HCT116 (cell line): Measurements from ENCODE around the gene CASTOR2. TPM values are rescaled to one million over a fixed set of nuclear protein-coding genes. Genes with fewer than 3 reads are reported as not detected.

Experiments
- ATAC-seq: fragments of 200-7000 bp; cut with Tn5 transposase; 2 replicates; pipeline ENCODE4 v1.9.1; 2020; ENCODE audit warnings: mild to moderate bottlenecking, moderate library complexity
- BruUV-seq: library from RNA; stranded (reverse); fragments of 400-500 nt; replicated peaks from 2 replicates; lab custom pipeline; 2021; lab: Mats Ljungman, UMichigan
- CTCF ChIA-PET: fragments of 300-600 bp; sonication (Branson Sonifier 250); formaldehyde crosslinking; loops from one replicate; lab custom pipeline; 2021; ENCODE audit warnings: antibody characterized with exemption; lab: Charles Lee
- POLR2A ChIA-PET: fragments of 300-600, 350-600 bp; sonication (Branson Sonifier 250); formaldehyde crosslinking; loops from one replicate; lab custom pipeline; 2021; ENCODE audit warnings: antibody characterized with exemption; lab: Charles Lee
- RAD21 ChIA-PET, 2 experiments: fragments of 300-600 bp; sonication (Branson Sonifier 250); formaldehyde crosslinking; loops; one replicate each; lab custom pipeline; 2023; ENCODE audit warnings: low total read pairs in 2 of 2; ENCODE audit not compliant: uncharacterized antibody in 2 of 2, unreplicated experiment in 2 of 2, low non-redundant PET in 1 of 2; lab: Charles Lee
- DNase-seq: peaks from one replicate; pipeline ENCODE4 v3.0.0-alpha.2; 2010; ENCODE audit warnings: low read depth, low spot score
- H2AFZ ChIP-seq: fragments of 200-600 bp; shearing (Covaris generic), sonication (generic); 2 replicates; pipeline ENCODE4 v1.6.1; 2017; ENCODE audit warnings: low read depth, mixed run types, mixed read lengths, antibody characterized with exemption, low read length; ENCODE audit not compliant: poor library complexity, severe bottlenecking
- H3K27ac ChIP-seq: 2 replicates; pipeline ENCODE4 v1.5.1; 2012; ENCODE audit warnings: low read depth, low read length
- H3K27me3 ChIP-seq: fragments of 200-600 bp; sonication (generic); 2 replicates; pipeline ENCODE4 v1.6.1; 2016; ENCODE audit warnings: mixed run types, low read length, mixed read lengths; ENCODE audit not compliant: insufficient read depth
- H3K36me3 ChIP-seq, 2 experiments: fragments of 200-500 bp in 1 of 2; fragments of 200-600 bp in 1 of 2; sonication (Bioruptor generic) in 1 of 2; sonication (generic) in 1 of 2; 2 replicates each; pipeline versions ENCODE4 v1.5.1 to v1.6.1; 2014 to 2016; ENCODE audit warnings: low read length in 2 of 2, inconsistent platforms in 1 of 2, mixed read lengths in 1 of 2, mixed run types in 1 of 2; ENCODE audit not compliant: insufficient read depth in 2 of 2, control insufficient read depth in 1 of 2
- H3K4me1 ChIP-seq, 2 experiments: fragments of 200-600 bp in 1 of 2; sonication (generic) in 1 of 2; 2 replicates each; pipeline versions ENCODE4 v1.5.1 to v1.6.1; 2012 to 2017; ENCODE audit warnings: low read length in 2 of 2, inconsistent platforms in 1 of 2, mild to moderate bottlenecking in 1 of 2, mixed read lengths in 1 of 2, mixed run types in 1 of 2, moderate library complexity in 1 of 2; ENCODE audit not compliant: insufficient read depth in 2 of 2, control insufficient read depth in 1 of 2
- H3K4me2 ChIP-seq: fragments of 200-600 bp; sonication (generic); 2 replicates; pipeline ENCODE4 v1.6.1; 2017; ENCODE audit warnings: mixed run types, low read length, mixed read lengths
- H3K4me3 ChIP-seq, 2 experiments: fragments of 200-600 bp in 1 of 2; sonication (generic) in 1 of 2; replicated peaks in 1 of 2; 2 replicates each; pipeline ENCODE4 v1.5.1; 2011 to 2016; ENCODE audit warnings: low read length in 2 of 2, control low read depth in 1 of 2, low read depth in 1 of 2, mild to moderate bottlenecking in 1 of 2, mixed read lengths in 1 of 2, mixed run types in 1 of 2
- H3K79me2 ChIP-seq: fragments of 200-600 bp; sonication (generic); 2 replicates; pipeline ENCODE4 v1.6.1; 2017; ENCODE audit warnings: mild to moderate bottlenecking, mixed run types, low read length, moderate library complexity, mixed read lengths; ENCODE audit not compliant: insufficient read depth
- H3K9ac ChIP-seq: fragments of 200-600 bp; sonication (generic); 2 replicates; pipeline ENCODE4 v1.6.1; 2016; ENCODE audit warnings: low read length, mixed read lengths
- H3K9me2 ChIP-seq: fragments of 200-600 bp; sonication (generic), shearing (Covaris generic); 2 replicates; pipeline ENCODE4 v1.6.1; 2017; ENCODE audit warnings: mixed run types, mild to moderate bottlenecking, moderate library complexity; ENCODE audit not compliant: insufficient read depth
- H3K9me3 ChIP-seq, 2 experiments: fragments of 200-500 bp in 1 of 2; fragments of 200-600 bp in 1 of 2; sonication (Bioruptor generic) in 1 of 2; sonication (generic) in 1 of 2; 2 replicates each; pipeline ENCODE4 v1.6.1; 2014 to 2017; ENCODE audit warnings: low read length in 2 of 2, mixed read lengths in 2 of 2, inconsistent platforms in 1 of 2, low read depth in 1 of 2, mild to moderate bottlenecking in 1 of 2, mixed run types in 1 of 2, moderate library complexity in 1 of 2; ENCODE audit not compliant: control insufficient read depth in 1 of 2, insufficient read depth in 1 of 2
- H4K20me1 ChIP-seq: fragments of 200-600 bp; sonication (generic), shearing (Covaris generic); 2 replicates; pipeline ENCODE4 v1.6.1; 2017; ENCODE audit warnings: mixed run types, mild to moderate bottlenecking, moderate library complexity; ENCODE audit not compliant: insufficient read depth
- CBX3 ChIP-seq: IDR thresholded peaks from 2 replicates; pipeline ENCODE4 v1.6.1; 2012; ENCODE audit warnings: low read depth
- EGR1 ChIP-seq: IDR thresholded peaks from 2 replicates; pipeline ENCODE4 v1.6.1; 2012; ENCODE audit warnings: low read depth
- ELF1 ChIP-seq: IDR thresholded peaks from 2 replicates; pipeline ENCODE4 v1.6.1; 2012; ENCODE audit warnings: low read depth, borderline replicate concordance
- EZH2 ChIP-seq: fragments of 200-600 bp; sonication (generic); IDR thresholded peaks from 2 replicates; pipeline ENCODE4 v1.6.1; 2017; ENCODE audit warnings: antibody characterized with exemption, mixed run types
- EZH2phosphoT487 ChIP-seq: fragments of 200-600 bp; IDR thresholded peaks from 2 replicates; pipeline ENCODE4 v1.6.1; 2018; ENCODE audit warnings: antibody characterized with exemption, borderline replicate concordance
- FOSL1 ChIP-seq: IDR thresholded peaks from 2 replicates; pipeline ENCODE4 v1.6.1; 2012; ENCODE audit warnings: low read depth
- POLR2A ChIP-seq: IDR thresholded peaks from 2 replicates; pipeline ENCODE4 v1.7.0; 2011; ENCODE audit warnings: borderline replicate concordance; ENCODE audit not compliant: insufficient read depth, insufficient read length; ENCODE audit errors: extremely low read depth
- POLR2AphosphoS5 ChIP-seq: IDR thresholded peaks from 2 replicates; pipeline ENCODE4 v1.6.1; 2011; ENCODE audit warnings: mild to moderate bottlenecking, low read depth, low read length, moderate library complexity
- RAD21 ChIP-seq: IDR thresholded peaks from 2 replicates; pipeline ENCODE4 v1.6.1; 2012; ENCODE audit warnings: low read depth, mild to moderate bottlenecking
- SIN3A ChIP-seq: IDR thresholded peaks from 2 replicates; pipeline ENCODE4 v1.6.1; 2012; ENCODE audit warnings: low read depth
- SP1 ChIP-seq: IDR thresholded peaks from 2 replicates; pipeline ENCODE4 v1.6.1; 2012; ENCODE audit warnings: low read depth
- TCF7L2 ChIP-seq: IDR thresholded peaks from 2 replicates; pipeline ENCODE4 v1.7.0; 2011; ENCODE audit warnings: borderline replicate concordance, inconsistent platforms; ENCODE audit not compliant: insufficient read depth, insufficient read length; ENCODE audit errors: extremely low read depth
- YY1 ChIP-seq: IDR thresholded peaks from 2 replicates; pipeline ENCODE4 v1.6.1; 2011; ENCODE audit warnings: low read length, low read depth, moderate library complexity, mild to moderate bottlenecking; ENCODE audit not compliant: insufficient replicate concordance; ENCODE audit errors: extremely low read depth
- ZFX ChIP-seq: fragments of 450-650 bp; IDR thresholded peaks from 2 replicates; pipeline ENCODE4 v1.6.1; 2017
- ZNF274 ChIP-seq: fragments of 200-500 bp; sonication (Bioruptor generic); IDR thresholded peaks from 2 replicates; pipeline ENCODE4 v1.6.1; 2014; ENCODE audit warnings: mild to moderate bottlenecking, low read depth, low read length, inconsistent platforms
- intact Hi-C: fragments of 100-400 bp; cut with micrococcal nuclease; formaldehyde crosslinking; loops from 2 replicates; pipeline ENCODE4 v1.10.0; 2022
- total RNA-seq: library from RNA; stranded (reverse); gene quantifications from one replicate; pipeline ENCODE4 v1.2.1, GENCODE V29; 2021; ENCODE audit not compliant: unreplicated experiment
- TF ChIP-seq, protein P1 (sequence below): IDR thresholded peaks from 2 replicates; pipeline ENCODE4 v1.6.1; 2011; ENCODE audit warnings: mild to moderate bottlenecking, low read length, moderate library complexity; ENCODE audit not compliant: insufficient replicate concordance; ENCODE audit errors: extremely low read depth
- TF ChIP-seq, protein P2 (sequence below), 3 experiments: fragments of 200-600 bp in 1 of 3; sonication (generic) in 1 of 3; IDR thresholded peaks in 2 of 3; conservative IDR thresholded peaks in 1 of 3; 2 replicates each; pipeline ENCODE4 v1.5.1; 2012 to 2017; ENCODE audit warnings: low read depth in 2 of 3, low read length in 2 of 3, antibody characterized with exemption in 1 of 3, borderline replicate concordance in 1 of 3, control low read depth in 1 of 3, mild to moderate bottlenecking in 1 of 3, mixed read lengths in 1 of 3, mixed run types in 1 of 3, moderate library complexity in 1 of 3; ENCODE audit not compliant: insufficient read depth in 1 of 3
- TF ChIP-seq, protein P3 (sequence below): IDR thresholded peaks from 2 replicates; pipeline ENCODE4 v1.6.1; 2012
- TF ChIP-seq, protein P4 (sequence below): IDR thresholded peaks from 2 replicates; pipeline ENCODE4 v1.6.1; 2012; ENCODE audit warnings: low read depth

Gene CASTOR2
- total RNA-seq, 1 experiment from 2014 or later = 9.4 TPM

DNA sequence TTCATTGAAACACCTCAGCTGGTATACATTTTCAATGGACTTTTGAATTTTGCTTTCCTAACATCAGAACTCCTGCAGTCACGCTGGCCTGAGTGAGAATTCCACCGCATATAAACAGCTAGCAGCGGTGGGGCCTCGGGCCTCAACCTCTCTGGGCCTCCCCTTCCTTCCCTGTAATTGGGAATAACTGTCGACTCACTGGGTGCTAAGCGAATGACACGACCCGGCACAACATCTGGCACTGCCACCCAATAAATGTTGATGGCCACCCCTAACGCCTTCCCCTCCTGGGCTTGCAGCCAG, 108.4 kb downstream of the CASTOR2 start:
- Histone ChIP-seq H3K9me3 (no peaks in the 10 kb centered on the region), H2AFZ (no peak overlapping the region), H3K9me2 (no peaks in the 10 kb centered on the region), H3K4me2 (peak overlapping the region; percentile 97), H4K20me1 (no peaks in the 10 kb centered on the region), H3K4me3 (peak overlapping the region; percentile 87 to 99), H3K9ac (peak overlapping the region; percentile 96), H3K79me2 (peaks cover 20% of the 10 kb centered on the region), H3K36me3 (peaks cover 3 to 5% of the 10 kb centered on the region in 2 experiments; a peak in 3 of 4 replicates), H3K27ac (peak overlapping the region; percentile 97), H3K4me1 (peaks cover 4 to 16% of the 10 kb centered on the region in 2 experiments; a peak in 2 of 4 replicates), H3K27me3 (no peaks in the 10 kb centered on the region)
- TSS peak; percentile 84 for BruUV-seq
- ATAC-seq (no peak; the same call in 1 of the 2 replicates), DNase-seq (no peak)
- ChIA-PET POLR2A (no interaction called here), CTCF (no interaction called here), RAD21 (no interaction called here)
- TF ChIP-seq POLR2AphosphoS5 = no peak
- no peak for TF ChIP-seq ZNF274
- no peak for TF ChIP-seq EZH2phosphoT487
- TF ChIP-seq SP1 = no peak
- TF ChIP-seq SIN3A = no peak
- TF ChIP-seq, protein P1, sequence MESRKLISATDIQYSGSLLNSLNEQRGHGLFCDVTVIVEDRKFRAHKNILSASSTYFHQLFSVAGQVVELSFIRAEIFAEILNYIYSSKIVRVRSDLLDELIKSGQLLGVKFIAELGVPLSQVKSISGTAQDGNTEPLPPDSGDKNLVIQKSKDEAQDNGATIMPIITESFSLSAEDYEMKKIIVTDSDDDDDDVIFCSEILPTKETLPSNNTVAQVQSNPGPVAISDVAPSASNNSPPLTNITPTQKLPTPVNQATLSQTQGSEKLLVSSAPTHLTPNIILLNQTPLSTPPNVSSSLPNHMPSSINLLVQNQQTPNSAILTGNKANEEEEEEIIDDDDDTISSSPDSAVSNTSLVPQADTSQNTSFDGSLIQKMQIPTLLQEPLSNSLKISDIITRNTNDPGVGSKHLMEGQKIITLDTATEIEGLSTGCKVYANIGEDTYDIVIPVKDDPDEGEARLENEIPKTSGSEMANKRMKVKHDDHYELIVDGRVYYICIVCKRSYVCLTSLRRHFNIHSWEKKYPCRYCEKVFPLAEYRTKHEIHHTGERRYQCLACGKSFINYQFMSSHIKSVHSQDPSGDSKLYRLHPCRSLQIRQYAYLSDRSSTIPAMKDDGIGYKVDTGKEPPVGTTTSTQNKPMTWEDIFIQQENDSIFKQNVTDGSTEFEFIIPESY = no peak
- no peak for TF ChIP-seq EGR1
- TF ChIP-seq YY1 = no peak
- no peak for TF ChIP-seq FOSL1
- TF ChIP-seq RAD21 = no peak
- TF ChIP-seq, protein P2, sequence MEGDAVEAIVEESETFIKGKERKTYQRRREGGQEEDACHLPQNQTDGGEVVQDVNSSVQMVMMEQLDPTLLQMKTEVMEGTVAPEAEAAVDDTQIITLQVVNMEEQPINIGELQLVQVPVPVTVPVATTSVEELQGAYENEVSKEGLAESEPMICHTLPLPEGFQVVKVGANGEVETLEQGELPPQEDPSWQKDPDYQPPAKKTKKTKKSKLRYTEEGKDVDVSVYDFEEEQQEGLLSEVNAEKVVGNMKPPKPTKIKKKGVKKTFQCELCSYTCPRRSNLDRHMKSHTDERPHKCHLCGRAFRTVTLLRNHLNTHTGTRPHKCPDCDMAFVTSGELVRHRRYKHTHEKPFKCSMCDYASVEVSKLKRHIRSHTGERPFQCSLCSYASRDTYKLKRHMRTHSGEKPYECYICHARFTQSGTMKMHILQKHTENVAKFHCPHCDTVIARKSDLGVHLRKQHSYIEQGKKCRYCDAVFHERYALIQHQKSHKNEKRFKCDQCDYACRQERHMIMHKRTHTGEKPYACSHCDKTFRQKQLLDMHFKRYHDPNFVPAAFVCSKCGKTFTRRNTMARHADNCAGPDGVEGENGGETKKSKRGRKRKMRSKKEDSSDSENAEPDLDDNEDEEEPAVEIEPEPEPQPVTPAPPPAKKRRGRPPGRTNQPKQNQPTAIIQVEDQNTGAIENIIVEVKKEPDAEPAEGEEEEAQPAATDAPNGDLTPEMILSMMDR (IDR thresholded peaks at IDR 0.05 in 2 of 3, conservative IDR thresholded peaks at IDR 0.05 in 1 of 3; ENCODE audit: borderline replicate concordance in 1 of 3, insufficient read depth in 1 of 3, low read depth in 2 of 3, low read length in 2 of 3) = no peak
- TF ChIP-seq, protein P3, sequence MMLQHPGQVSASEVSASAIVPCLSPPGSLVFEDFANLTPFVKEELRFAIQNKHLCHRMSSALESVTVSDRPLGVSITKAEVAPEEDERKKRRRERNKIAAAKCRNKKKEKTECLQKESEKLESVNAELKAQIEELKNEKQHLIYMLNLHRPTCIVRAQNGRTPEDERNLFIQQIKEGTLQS = no peak
- TF ChIP-seq, protein P4, sequence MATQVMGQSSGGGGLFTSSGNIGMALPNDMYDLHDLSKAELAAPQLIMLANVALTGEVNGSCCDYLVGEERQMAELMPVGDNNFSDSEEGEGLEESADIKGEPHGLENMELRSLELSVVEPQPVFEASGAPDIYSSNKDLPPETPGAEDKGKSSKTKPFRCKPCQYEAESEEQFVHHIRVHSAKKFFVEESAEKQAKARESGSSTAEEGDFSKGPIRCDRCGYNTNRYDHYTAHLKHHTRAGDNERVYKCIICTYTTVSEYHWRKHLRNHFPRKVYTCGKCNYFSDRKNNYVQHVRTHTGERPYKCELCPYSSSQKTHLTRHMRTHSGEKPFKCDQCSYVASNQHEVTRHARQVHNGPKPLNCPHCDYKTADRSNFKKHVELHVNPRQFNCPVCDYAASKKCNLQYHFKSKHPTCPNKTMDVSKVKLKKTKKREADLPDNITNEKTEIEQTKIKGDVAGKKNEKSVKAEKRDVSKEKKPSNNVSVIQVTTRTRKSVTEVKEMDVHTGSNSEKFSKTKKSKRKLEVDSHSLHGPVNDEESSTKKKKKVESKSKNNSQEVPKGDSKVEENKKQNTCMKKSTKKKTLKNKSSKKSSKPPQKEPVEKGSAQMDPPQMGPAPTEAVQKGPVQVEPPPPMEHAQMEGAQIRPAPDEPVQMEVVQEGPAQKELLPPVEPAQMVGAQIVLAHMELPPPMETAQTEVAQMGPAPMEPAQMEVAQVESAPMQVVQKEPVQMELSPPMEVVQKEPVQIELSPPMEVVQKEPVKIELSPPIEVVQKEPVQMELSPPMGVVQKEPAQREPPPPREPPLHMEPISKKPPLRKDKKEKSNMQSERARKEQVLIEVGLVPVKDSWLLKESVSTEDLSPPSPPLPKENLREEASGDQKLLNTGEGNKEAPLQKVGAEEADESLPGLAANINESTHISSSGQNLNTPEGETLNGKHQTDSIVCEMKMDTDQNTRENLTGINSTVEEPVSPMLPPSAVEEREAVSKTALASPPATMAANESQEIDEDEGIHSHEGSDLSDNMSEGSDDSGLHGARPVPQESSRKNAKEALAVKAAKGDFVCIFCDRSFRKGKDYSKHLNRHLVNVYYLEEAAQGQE = no peak
- no peak for TF ChIP-seq ELF1
- TF ChIP-seq POLR2A = no peak
- no peak for TF ChIP-seq EZH2
- TF ChIP-seq CBX3 = no peak
- no peak for TF ChIP-seq ZFX
- TF ChIP-seq TCF7L2 = no peak
- intact Hi-C loops = no loop called here
